ENCODE results near the gene B3GNT5. TPM values are rescaled to one million over a fixed set of nuclear protein-coding genes. Genes with fewer than 3 reads are reported as not detected.

The B3GNT5 gene
- total RNA-seq, 4 donors from 2014 or later: 4.6 to 16.8 (median 11.5) TPM

GRCh38 chr3:183267140-183267539 is 14.1 kb downstream of the B3GNT5 start:
- no peak for TF ChIP-seq CTCF (IDR thresholded peaks at IDR 0.05; ENCODE audit: low read depth)

- no peak for TF ChIP-seq CTCF (IDR thresholded peaks at IDR 0.05; ENCODE audit: low read depth)
Observed at GRCh38 chr3:183268366-183268765, 15.3 kb downstream of the B3GNT5 start.

- TF ChIP-seq CTCF (IDR thresholded peaks at IDR 0.05; ENCODE audit: low read depth): no peak
Observed at GRCh38 chr3:183269345-183269744, 16.3 kb downstream of the B3GNT5 start.

- no peak for TF ChIP-seq CTCF (IDR thresholded peaks at IDR 0.05; ENCODE audit: low read depth)
Observed at GRCh38 chr3:183270344-183270743, 17.3 kb downstream of the B3GNT5 start.

- no peak for TF ChIP-seq CTCF (IDR thresholded peaks at IDR 0.05; ENCODE audit: low read depth)
Observed at GRCh38 chr3:183272142-183272541, 19.1 kb downstream of the B3GNT5 start.

- TF ChIP-seq CTCF (IDR thresholded peaks at IDR 0.05; ENCODE audit: low read depth): no peak
Observed at GRCh38 chr3:183272791-183273190, 19.7 kb downstream of the B3GNT5 start.

- no peak for TF ChIP-seq CTCF (IDR thresholded peaks at IDR 0.05; ENCODE audit: low read depth)
Observed at GRCh38 chr3:183274609-183275008, 21.6 kb downstream of the B3GNT5 start.
